HEK293 (cell line): ENCODE measurements around the gene RAP2A.

Experiments used
- CTCF ChIA-PET: fragments of 350-600 bp; formaldehyde crosslinking; extraction: SDS; loops from one replicate; lab custom pipeline; 2021; ENCODE audit warnings: antibody characterized with exemption; lab: Yijun Ruan, JAX
- POLR2A ChIA-PET: fragments of 300-600 bp; formaldehyde crosslinking; extraction: SDS; loops from one replicate; lab custom pipeline; 2020; ENCODE audit warnings: antibody characterized with exemption, inconsistent platforms; lab: Yijun Ruan, JAX
- H3K27ac ChIP-seq: fragments of 200-500 bp; sonication (Bioruptor generic); 2 replicates; pipeline ENCODE4 v1.5.1; 2014; ENCODE audit warnings: low read depth, low read length, control low read depth, inconsistent platforms; ENCODE audit errors: extremely low read depth
- H3K36me3 ChIP-seq, 2 experiments: fragments of 200-500 bp in 1 of 2; sonication (Bioruptor generic) in 1 of 2; 1 replicate in 1 of 2; 2 replicates in 1 of 2; pipeline ENCODE4 v1.5.1; 2014 to 2017; ENCODE audit warnings: inconsistent platforms in 2 of 2, low read length in 2 of 2; ENCODE audit not compliant: control insufficient read depth in 2 of 2, insufficient read depth in 1 of 2
- H3K4me1 ChIP-seq: fragments of 200-500 bp; sonication (Bioruptor generic); 2 replicates; pipeline ENCODE4 v1.5.1; 2014; ENCODE audit warnings: mild to moderate bottlenecking, low read length, inconsistent platforms; ENCODE audit not compliant: control insufficient read depth, insufficient read depth
- H3K4me3 ChIP-seq: 2 replicates; pipeline ENCODE4 v1.5.1; 2011; ENCODE audit warnings: low read depth, mild to moderate bottlenecking, control low read depth, low read length, moderate library complexity
- H3K9me3 ChIP-seq: fragments of 200-500 bp; sonication (Bioruptor generic); 2 replicates; pipeline ENCODE4 v1.5.1; 2014; ENCODE audit warnings: low read depth, low read length, inconsistent platforms; ENCODE audit not compliant: control insufficient read depth, insufficient read depth
- GLIS1 ChIP-seq: fragments of 450-650 bp; formaldehyde crosslinking; IDR thresholded peaks from 2 replicates; pipeline ENCODE4 v1.5.1; 2016; ENCODE audit warnings: missing biosample characterization, missing genetic modification characterization
- IKZF3 ChIP-seq: fragments of 450-650 bp; IDR thresholded peaks from 2 replicates; pipeline ENCODE4 v1.5.0; 2018; ENCODE audit warnings: missing biosample characterization, mild to moderate bottlenecking, missing genetic modification characterization, moderate library complexity
- SCRT1 ChIP-seq: fragments of 450-650 bp; formaldehyde crosslinking; IDR thresholded peaks from 2 replicates; pipeline ENCODE4 v1.5.1; 2016; ENCODE audit warnings: missing biosample characterization, missing genetic modification characterization, borderline replicate concordance
- ZEB2 ChIP-seq: fragments of 450-650 bp; formaldehyde crosslinking; IDR thresholded peaks from 2 replicates; pipeline ENCODE4 v1.5.1; 2016; ENCODE audit warnings: missing biosample characterization, missing genetic modification characterization
- ZFP37 ChIP-seq: fragments of 450-650 bp; formaldehyde crosslinking; IDR thresholded peaks from 2 replicates; pipeline ENCODE4 v1.5.1; 2016; ENCODE audit warnings: missing biosample characterization, missing genetic modification characterization
- ZNF133 ChIP-seq: fragments of 450-650 bp; formaldehyde crosslinking; IDR thresholded peaks from 2 replicates; pipeline ENCODE4 v1.5.1; 2016; ENCODE audit warnings: missing biosample characterization, missing genetic modification characterization
- ZNF138 ChIP-seq: fragments of 450-650 bp; formaldehyde crosslinking; IDR thresholded peaks from 2 replicates; pipeline ENCODE4 v1.5.1; 2016; ENCODE audit warnings: missing biosample characterization, missing genetic modification characterization, borderline replicate concordance
- ZNF169 ChIP-seq: fragments of 450-650 bp; formaldehyde crosslinking; IDR thresholded peaks from 2 replicates; pipeline ENCODE4 v1.5.1; 2016; ENCODE audit warnings: missing biosample characterization, missing genetic modification characterization
- ZNF214 ChIP-seq: fragments of 450-650 bp; formaldehyde crosslinking; IDR thresholded peaks from 2 replicates; pipeline ENCODE4 v1.5.1; 2017; ENCODE audit warnings: missing biosample characterization, mild to moderate bottlenecking, missing genetic modification characterization, borderline replicate concordance
- ZNF248 ChIP-seq: fragments of 450-650 bp; formaldehyde crosslinking; IDR thresholded peaks from 2 replicates; pipeline ENCODE4 v1.5.1; 2017; ENCODE audit warnings: missing biosample characterization, missing genetic modification characterization
- ZNF341 ChIP-seq: fragments of 450-650 bp; formaldehyde crosslinking; IDR thresholded peaks from 2 replicates; pipeline ENCODE4; 2016; ENCODE audit warnings: low read depth, missing biosample characterization, missing genetic modification characterization
- ZNF394 ChIP-seq: fragments of 450-650 bp; formaldehyde crosslinking; IDR thresholded peaks from 2 replicates; pipeline ENCODE4 v1.5.1; 2016; ENCODE audit warnings: missing biosample characterization, missing genetic modification characterization, mild to moderate bottlenecking, moderate library complexity, borderline replicate concordance
- ZNF530 ChIP-seq: fragments of 450-650 bp; formaldehyde crosslinking; IDR thresholded peaks from 2 replicates; pipeline ENCODE4 v1.5.1; 2016; ENCODE audit warnings: low read depth, missing biosample characterization, missing genetic modification characterization
- ZNF549 ChIP-seq: fragments of 450-650 bp; IDR thresholded peaks from 2 replicates; pipeline ENCODE4 v1.5.1; 2018; ENCODE audit warnings: missing biosample characterization, missing genetic modification characterization, mild to moderate bottlenecking, inconsistent platforms, moderate library complexity
- ZNF791 ChIP-seq: fragments of 450-650 bp; formaldehyde crosslinking; IDR thresholded peaks from 2 replicates; pipeline ENCODE4 v1.5.1; 2016; ENCODE audit warnings: missing biosample characterization, missing genetic modification characterization
- ZSCAN23 ChIP-seq: fragments of 450-650 bp; formaldehyde crosslinking; IDR thresholded peaks from 2 replicates; pipeline ENCODE4 v1.5.1; 2016; ENCODE audit warnings: missing biosample characterization, missing genetic modification characterization
- TF ChIP-seq, protein P1 (sequence below): fragments of 450-650 bp; formaldehyde crosslinking; IDR thresholded peaks from 2 replicates; pipeline ENCODE4 v1.5.1; 2017; ENCODE audit warnings: missing biosample characterization, missing genetic modification characterization
- TF ChIP-seq, protein P2 (sequence below): fragments of 450-650 bp; formaldehyde crosslinking; IDR thresholded peaks from 2 replicates; pipeline ENCODE4 v1.5.1; 2016; ENCODE audit warnings: missing biosample characterization, missing genetic modification characterization
- TF ChIP-seq, protein P3 (sequence below): fragments of 450-650 bp; formaldehyde crosslinking; IDR thresholded peaks from 2 replicates; pipeline ENCODE4 v1.5.1; 2016; ENCODE audit warnings: missing biosample characterization, missing genetic modification characterization, borderline replicate concordance
- TF ChIP-seq, protein P4 (sequence below): fragments of 450-650 bp; formaldehyde crosslinking; conservative IDR thresholded peaks from 2 replicates; pipeline ENCODE4 v1.5.1; 2016; ENCODE audit warnings: low read depth, missing biosample characterization, missing genetic modification characterization

The RAP2A gene

DNA sequence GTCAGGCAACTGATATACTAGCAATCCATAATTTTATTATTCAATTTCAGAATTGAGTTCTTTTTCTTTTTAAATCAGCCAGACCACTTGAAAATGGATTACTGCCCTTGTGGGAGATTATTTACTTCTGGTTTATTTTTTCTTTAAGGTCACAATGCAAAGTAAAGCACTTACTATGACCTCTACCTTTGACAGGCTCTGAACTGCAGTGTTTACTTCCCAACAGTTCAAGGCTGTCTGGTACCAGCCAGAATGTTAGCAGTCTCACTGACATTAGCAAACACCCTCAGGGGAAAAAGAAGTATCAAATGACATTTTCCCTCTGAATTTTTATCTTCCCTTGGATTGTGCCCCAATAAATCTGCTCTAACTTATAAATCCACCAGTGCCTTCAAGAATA lies 57.5 kb downstream of the RAP2A start (continued):
- TF ChIP-seq, protein P1, sequence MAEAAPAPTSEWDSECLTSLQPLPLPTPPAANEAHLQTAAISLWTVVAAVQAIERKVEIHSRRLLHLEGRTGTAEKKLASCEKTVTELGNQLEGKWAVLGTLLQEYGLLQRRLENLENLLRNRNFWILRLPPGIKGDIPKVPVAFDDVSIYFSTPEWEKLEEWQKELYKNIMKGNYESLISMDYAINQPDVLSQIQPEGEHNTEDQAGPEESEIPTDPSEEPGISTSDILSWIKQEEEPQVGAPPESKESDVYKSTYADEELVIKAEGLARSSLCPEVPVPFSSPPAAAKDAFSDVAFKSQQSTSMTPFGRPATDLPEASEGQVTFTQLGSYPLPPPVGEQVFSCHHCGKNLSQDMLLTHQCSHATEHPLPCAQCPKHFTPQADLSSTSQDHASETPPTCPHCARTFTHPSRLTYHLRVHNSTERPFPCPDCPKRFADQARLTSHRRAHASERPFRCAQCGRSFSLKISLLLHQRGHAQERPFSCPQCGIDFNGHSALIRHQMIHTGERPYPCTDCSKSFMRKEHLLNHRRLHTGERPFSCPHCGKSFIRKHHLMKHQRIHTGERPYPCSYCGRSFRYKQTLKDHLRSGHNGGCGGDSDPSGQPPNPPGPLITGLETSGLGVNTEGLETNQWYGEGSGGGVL: no peak
- TF ChIP-seq, protein P2, sequence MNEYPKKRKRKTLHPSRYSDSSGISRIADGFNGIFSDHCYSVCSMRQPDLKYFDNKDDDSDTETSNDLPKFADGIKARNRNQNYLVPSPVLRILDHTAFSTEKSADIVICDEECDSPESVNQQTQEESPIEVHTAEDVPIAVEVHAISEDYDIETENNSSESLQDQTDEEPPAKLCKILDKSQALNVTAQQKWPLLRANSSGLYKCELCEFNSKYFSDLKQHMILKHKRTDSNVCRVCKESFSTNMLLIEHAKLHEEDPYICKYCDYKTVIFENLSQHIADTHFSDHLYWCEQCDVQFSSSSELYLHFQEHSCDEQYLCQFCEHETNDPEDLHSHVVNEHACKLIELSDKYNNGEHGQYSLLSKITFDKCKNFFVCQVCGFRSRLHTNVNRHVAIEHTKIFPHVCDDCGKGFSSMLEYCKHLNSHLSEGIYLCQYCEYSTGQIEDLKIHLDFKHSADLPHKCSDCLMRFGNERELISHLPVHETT (tag by site-specific recombination): no peak
- TF ChIP-seq ZNF791 (no peak), GLIS1 (no peak), IKZF3 (tag by site-specific recombination) (no peak), ZNF214 (tag by site-specific recombination) (no peak), ZFP37 (tag by site-specific recombination) (no peak), SCRT1 (tag by site-specific recombination) (no peak)
- TF ChIP-seq, all 188 proteins: peak for 0

DNA sequence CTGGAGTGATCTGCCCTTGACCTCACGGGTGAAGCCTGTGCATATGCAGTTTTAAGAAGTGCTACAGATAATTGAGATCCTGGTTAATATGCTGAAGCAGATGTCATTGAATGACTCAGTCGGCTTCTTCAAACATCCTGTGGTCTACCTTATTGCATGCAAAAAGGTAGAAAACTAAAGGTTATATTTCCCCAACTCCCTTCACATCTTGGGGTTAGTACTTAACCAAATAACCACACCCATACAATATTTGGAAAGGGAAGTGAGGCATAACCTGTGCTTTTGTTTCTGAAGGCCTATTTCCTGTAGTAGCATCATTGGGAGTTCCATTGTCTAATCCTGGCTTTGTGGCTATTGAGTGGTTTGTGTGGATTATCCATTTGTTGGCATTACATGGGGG lies 58.3 kb downstream of the RAP2A start:
- Histone ChIP-seq H3K4me3 (no peak overlapping the region), H3K9me3 (no peaks in the 10 kb centered on the region), H3K27ac (no peak overlapping the region), H3K36me3 (no peaks in the 10 kb centered on the region), H3K4me1 (no peaks in the 10 kb centered on the region)
- ChIA-PET POLR2A (no interaction called here), CTCF (no interaction called here)
- TF ChIP-seq ZNF394 (tag by site-specific recombination): no peak

DNA sequence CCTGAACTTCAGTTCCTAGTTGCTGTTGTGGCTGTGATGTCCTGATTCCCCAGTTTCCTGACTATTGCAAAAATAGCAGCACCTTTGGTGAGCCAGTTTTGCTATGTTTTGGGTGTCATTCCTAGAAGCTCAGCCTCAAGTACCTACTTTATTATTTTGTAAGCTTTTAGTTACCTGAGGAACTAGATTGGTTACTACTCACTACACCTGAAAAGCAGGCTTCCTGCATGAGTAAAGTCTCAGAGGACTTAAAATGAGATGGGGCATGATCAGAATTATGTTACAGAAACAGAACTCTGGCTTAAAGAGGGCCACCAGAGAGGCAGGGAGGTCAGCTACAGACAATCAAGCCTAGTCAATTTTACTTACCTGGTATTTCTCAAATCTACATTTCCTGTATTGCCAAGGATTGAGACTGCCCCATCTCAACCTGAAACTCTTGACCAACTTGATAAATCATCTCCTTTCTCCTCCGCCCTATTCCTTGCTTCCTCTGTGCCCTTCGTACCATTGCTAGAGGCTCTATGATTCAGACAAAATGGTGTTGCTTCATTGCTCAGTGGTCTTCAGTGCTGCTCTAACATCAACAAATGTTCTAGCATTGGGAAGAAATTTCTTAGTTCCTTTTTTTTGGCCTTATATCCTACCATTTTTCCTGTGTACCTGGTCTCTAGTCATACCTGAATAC lies 58.9 kb downstream of the RAP2A start:
- H3K4me1 ChIP-seq: no peaks in the 10 kb centered on the region
- H3K27ac ChIP-seq: no peak overlapping the region
- H3K36me3 ChIP-seq: no peaks in the 10 kb centered on the region
- H3K4me3 ChIP-seq: no peak overlapping the region
- ChIA-PET POLR2A (no interaction called here), CTCF (no interaction called here)
- no peaks in the 10 kb centered on the region for H3K9me3 ChIP-seq
- TF ChIP-seq ZNF138 (no peak), ZNF341 (tag by site-specific recombination) (no peak), ZNF169 (tag by site-specific recombination) (no peak), ZSCAN23 (tag by site-specific recombination) (no peak), ZNF530 (tag by site-specific recombination) (no peak), ZNF133 (tag by site-specific recombination) (no peak), ZEB2 (tag by site-specific recombination) (no peak), ZNF549 (no peak), ZNF248 (tag by site-specific recombination) (no peak)
- TF ChIP-seq, protein P3, sequence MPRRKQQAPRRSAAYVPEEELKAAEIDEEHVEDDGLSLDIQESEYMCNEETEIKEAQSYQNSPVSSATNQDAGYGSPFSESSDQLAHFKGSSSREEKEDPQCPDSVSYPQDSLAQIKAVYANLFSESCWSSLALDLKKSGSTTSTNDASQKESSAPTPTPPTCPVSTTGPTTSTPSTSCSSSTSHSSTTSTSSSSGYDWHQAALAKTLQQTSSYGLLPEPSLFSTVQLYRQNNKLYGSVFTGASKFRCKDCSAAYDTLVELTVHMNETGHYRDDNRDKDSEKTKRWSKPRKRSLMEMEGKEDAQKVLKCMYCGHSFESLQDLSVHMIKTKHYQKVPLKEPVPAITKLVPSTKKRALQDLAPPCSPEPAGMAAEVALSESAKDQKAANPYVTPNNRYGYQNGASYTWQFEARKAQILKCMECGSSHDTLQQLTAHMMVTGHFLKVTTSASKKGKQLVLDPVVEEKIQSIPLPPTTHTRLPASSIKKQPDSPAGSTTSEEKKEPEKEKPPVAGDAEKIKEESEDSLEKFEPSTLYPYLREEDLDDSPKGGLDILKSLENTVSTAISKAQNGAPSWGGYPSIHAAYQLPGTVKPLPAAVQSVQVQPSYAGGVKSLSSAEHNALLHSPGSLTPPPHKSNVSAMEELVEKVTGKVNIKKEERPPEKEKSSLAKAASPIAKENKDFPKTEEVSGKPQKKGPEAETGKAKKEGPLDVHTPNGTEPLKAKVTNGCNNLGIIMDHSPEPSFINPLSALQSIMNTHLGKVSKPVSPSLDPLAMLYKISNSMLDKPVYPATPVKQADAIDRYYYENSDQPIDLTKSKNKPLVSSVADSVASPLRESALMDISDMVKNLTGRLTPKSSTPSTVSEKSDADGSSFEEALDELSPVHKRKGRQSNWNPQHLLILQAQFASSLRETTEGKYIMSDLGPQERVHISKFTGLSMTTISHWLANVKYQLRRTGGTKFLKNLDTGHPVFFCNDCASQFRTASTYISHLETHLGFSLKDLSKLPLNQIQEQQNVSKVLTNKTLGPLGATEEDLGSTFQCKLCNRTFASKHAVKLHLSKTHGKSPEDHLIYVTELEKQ (tag by site-specific recombination): no peak
- TF ChIP-seq, protein P4, sequence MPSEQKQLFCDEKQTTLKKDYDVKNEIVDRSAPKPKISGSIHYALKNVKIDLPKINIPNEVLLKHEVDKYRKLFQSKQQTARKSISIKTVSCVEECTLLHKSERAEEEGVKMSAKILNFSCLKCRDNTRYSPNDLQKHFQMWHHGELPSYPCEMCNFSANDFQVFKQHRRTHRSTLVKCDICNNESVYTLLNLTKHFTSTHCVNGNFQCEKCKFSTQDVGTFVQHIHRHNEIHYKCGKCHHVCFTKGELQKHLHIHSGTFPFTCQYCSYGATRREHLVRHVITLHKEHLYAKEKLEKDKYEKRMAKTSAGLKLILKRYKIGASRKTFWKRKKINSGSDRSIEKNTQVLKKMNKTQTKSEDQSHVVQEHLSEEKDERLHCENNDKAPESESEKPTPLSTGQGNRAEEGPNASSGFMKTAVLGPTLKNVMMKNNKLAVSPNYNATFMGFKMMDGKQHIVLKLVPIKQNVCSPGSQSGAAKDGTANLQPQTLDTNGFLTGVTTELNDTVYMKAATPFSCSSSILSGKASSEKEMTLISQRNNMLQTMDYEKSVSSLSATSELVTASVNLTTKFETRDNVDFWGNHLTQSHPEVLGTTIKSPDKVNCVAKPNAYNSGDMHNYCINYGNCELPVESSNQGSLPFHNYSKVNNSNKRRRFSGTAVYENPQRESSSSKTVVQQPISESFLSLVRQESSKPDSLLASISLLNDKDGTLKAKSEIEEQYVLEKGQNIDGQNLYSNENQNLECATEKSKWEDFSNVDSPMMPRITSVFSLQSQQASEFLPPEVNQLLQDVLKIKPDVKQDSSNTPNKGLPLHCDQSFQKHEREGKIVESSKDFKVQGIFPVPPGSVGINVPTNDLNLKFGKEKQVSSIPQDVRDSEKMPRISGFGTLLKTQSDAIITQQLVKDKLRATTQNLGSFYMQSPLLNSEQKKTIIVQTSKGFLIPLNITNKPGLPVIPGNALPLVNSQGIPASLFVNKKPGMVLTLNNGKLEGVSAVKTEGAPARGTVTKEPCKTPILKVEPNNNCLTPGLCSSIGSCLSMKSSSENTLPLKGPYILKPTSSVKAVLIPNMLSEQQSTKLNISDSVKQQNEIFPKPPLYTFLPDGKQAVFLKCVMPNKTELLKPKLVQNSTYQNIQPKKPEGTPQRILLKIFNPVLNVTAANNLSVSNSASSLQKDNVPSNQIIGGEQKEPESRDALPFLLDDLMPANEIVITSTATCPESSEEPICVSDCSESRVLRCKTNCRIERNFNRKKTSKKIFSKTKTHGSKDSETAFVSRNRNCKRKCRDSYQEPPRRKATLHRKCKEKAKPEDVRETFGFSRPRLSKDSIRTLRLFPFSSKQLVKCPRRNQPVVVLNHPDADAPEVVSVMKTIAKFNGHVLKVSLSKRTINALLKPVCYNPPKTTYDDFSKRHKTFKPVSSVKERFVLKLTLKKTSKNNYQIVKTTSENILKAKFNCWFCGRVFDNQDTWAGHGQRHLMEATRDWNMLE (tag by site-specific recombination): no peak
